ENCODE results near the gene SEH1L.
A peak's percentile ranks its signal among the peaks of the same experiment; 100 is the strongest.
"Not testable (repeated sequence)": the region's sequence is repeated elsewhere in the genome, so short reads cannot be mapped to it uniquely, and the experiment has no call there.

The SEH1L gene, protein sequence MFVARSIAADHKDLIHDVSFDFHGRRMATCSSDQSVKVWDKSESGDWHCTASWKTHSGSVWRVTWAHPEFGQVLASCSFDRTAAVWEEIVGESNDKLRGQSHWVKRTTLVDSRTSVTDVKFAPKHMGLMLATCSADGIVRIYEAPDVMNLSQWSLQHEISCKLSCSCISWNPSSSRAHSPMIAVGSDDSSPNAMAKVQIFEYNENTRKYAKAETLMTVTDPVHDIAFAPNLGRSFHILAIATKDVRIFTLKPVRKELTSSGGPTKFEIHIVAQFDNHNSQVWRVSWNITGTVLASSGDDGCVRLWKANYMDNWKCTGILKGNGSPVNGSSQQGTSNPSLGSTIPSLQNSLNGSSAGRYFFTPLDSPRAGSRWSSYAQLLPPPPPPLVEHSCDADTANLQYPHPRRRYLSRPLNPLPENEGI
- total RNA-seq: 12.1 to 133 (median 37.3) reads per million in 9 experiments

- Mint-ChIP-seq H3K27me3 (no peaks in the 10 kb centered on the region), H3K36me3 (ENCODE audit: insufficient read depth) (peaks cover 26% of the 10 kb centered on the region), H3K4me1 (ENCODE audit: low read depth in 2 of 2) (peaks cover 17 to 18% of the 10 kb centered on the region in 2 donors), H3K4me3 (peak within 1 kb of the TSS; percentile 89), H3K27ac (peak within 1 kb of the TSS; percentile 91 to 96), H3K9me3 (no peaks in the 10 kb centered on the region)
- ATAC-seq (replicated peaks): peak; percentile 80
- DNase-seq: peak; percentile 96 to 98 (median 96)
Measured at GRCh38 chr18:12947285-12948049, at the start of gene SEH1L. TSS of gene SEH1L (plus strand) at chr18:12948011. CDS start at chr18:12948122, 111 bp downstream.

DNA sequence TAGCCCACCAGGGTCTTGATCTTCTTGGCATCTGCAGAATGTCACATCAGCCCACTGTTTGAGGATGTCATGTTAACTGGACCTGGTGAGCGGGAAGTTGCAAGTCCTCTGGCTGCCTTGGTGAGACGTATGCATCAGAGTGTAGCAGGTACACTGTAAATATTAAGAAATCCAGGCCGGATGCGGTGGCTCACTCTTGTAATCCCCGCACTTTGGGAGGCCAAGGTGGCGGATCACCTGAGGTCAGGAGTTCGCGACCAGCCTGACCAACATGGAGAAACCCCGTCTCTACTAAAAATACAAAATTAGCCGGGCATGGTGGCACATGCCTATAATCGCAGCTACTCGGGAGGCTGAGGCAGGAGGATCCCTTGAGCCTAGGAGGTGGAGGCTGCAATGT, 46.6 kb upstream of the SEH1L start:
- DNase-seq; H3K9me3 Mint-ChIP-seq; H3K36me3 Mint-ChIP-seq (ENCODE audit: insufficient read depth); H3K4me3 Mint-ChIP-seq; H3K27me3 Mint-ChIP-seq; ATAC-seq (replicated peaks): not testable (repeated sequence)
- H3K27ac Mint-ChIP-seq: peak overlapping the region in 1 of 2 donors; percentile 49
- peaks cover 7 to 12% of the 10 kb centered on the region in 2 donors for H3K4me1 Mint-ChIP-seq (ENCODE audit: low read depth in 2 of 2)

- peaks cover 2% of the 10 kb centered on the region for H3K36me3 Mint-ChIP-seq (ENCODE audit: insufficient read depth)
- H3K27me3 Mint-ChIP-seq: no peaks in the 10 kb centered on the region
- DNase-seq: peak in 2 of 3 experiments; percentile 20 to 29
- peak overlapping the region; percentile 68 to 74 for H3K4me3 Mint-ChIP-seq
- H3K9me3 Mint-ChIP-seq: no peaks in the 10 kb centered on the region
- peaks cover 7 to 10% of the 10 kb centered on the region in 2 donors for H3K4me1 Mint-ChIP-seq (ENCODE audit: low read depth in 2 of 2)
- peak overlapping the region; percentile 85 to 94 for H3K27ac Mint-ChIP-seq
- peak; percentile 90 for ATAC-seq (replicated peaks)
Measured at GRCh38 chr18:12904012-12904516, 43.7 kb upstream of the SEH1L start.

GRCh38 chr18:12906119-12906518, 41.7 kb upstream of the SEH1L start:
- H3K27me3 Mint-ChIP-seq: no peaks in the 10 kb centered on the region

DNA sequence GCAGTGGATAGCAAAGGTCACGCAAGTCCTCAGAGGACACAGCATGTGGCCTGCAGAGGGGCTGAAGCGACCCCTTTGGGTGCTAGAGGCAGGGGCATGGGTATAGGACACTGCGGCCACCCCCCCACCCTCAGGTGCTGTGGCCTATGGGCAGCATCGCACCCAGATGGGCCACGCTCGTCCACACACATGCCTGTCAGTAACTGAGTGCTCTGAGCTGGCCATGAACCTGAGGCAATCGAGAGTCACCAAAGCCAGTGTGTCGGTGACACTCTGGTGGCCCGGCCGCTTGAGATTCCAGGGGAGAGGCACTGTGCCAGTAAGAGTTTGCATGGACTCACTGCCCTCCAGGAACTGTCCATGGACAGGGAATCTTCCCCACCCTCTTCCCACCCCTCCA, 41.0 kb upstream of the SEH1L start:
- Mint-ChIP-seq H3K4me3 (no peak overlapping the region), H3K9me3 (no peaks in the 10 kb centered on the region), H3K36me3 (ENCODE audit: insufficient read depth) (no peaks in the 10 kb centered on the region), H3K4me1 (ENCODE audit: low read depth in 2 of 2) (peaks cover 11 to 16% of the 10 kb centered on the region in 2 donors), H3K27ac (no peak overlapping the region), H3K27me3 (no peaks in the 10 kb centered on the region)
- ATAC-seq (replicated peaks) (no peak), DNase-seq (no peak)

More at GRCh38 chr18:12906119-12906518, 41.7 kb upstream of the SEH1L start:
- H3K27ac Mint-ChIP-seq: no peak overlapping the region
- H3K36me3 Mint-ChIP-seq (ENCODE audit: insufficient read depth): peaks cover 2% of the 10 kb centered on the region
- H3K4me3 Mint-ChIP-seq: no peak overlapping the region
- no peaks in the 10 kb centered on the region for H3K9me3 Mint-ChIP-seq
- H3K4me1 Mint-ChIP-seq (ENCODE audit: low read depth in 2 of 2): peaks cover 11 to 14% of the 10 kb centered on the region in 2 donors
- ATAC-seq (replicated peaks) (no peak), DNase-seq (no peak)

- ATAC-seq (replicated peaks) (no peak), DNase-seq (no peak)
- H3K9me3 Mint-ChIP-seq: no peaks in the 10 kb centered on the region
- H3K27me3 Mint-ChIP-seq: no peaks in the 10 kb centered on the region
- peak overlapping the region in 1 of 2 donors; percentile 8 for H3K27ac Mint-ChIP-seq
- no peak overlapping the region for H3K4me3 Mint-ChIP-seq
- no peaks in the 10 kb centered on the region for H3K36me3 Mint-ChIP-seq (ENCODE audit: insufficient read depth)
- peaks cover 11 to 16% of the 10 kb centered on the region in 2 donors for H3K4me1 Mint-ChIP-seq (ENCODE audit: low read depth in 2 of 2)
Measured at GRCh38 chr18:12907258-12907925, 40.4 kb upstream of the SEH1L start.

DNA sequence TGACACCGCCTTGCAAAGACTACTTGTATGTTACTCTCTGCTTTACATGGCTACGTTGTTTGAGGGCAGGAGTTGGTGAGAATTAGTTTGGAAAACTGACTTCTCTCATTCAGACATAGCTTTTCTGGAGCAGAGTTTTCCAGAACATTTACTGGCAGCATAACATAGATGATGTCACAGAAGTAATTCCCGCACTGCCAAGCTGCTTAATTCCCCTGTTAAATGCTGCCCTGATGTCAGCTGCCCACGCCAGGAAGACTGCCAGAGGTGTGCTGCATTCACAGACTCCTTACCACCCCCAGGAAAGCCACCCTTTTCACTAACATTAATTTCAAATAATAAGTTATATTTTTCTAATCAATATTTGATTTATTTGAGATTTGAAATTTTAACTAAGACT, 39.1 kb upstream of the SEH1L start:
- ATAC-seq (replicated peaks): no peak
- Mint-ChIP-seq H3K4me3 (no peak overlapping the region), H3K4me1 (ENCODE audit: low read depth in 2 of 2) (peaks cover 10 to 13% of the 10 kb centered on the region in 2 donors), H3K9me3 (peaks cover 0 to 1% of the 10 kb centered on the region in 2 donors), H3K27ac (no peak overlapping the region), H3K36me3 (ENCODE audit: insufficient read depth) (no peaks in the 10 kb centered on the region), H3K27me3 (no peaks in the 10 kb centered on the region)
- no peak for DNase-seq

DNA sequence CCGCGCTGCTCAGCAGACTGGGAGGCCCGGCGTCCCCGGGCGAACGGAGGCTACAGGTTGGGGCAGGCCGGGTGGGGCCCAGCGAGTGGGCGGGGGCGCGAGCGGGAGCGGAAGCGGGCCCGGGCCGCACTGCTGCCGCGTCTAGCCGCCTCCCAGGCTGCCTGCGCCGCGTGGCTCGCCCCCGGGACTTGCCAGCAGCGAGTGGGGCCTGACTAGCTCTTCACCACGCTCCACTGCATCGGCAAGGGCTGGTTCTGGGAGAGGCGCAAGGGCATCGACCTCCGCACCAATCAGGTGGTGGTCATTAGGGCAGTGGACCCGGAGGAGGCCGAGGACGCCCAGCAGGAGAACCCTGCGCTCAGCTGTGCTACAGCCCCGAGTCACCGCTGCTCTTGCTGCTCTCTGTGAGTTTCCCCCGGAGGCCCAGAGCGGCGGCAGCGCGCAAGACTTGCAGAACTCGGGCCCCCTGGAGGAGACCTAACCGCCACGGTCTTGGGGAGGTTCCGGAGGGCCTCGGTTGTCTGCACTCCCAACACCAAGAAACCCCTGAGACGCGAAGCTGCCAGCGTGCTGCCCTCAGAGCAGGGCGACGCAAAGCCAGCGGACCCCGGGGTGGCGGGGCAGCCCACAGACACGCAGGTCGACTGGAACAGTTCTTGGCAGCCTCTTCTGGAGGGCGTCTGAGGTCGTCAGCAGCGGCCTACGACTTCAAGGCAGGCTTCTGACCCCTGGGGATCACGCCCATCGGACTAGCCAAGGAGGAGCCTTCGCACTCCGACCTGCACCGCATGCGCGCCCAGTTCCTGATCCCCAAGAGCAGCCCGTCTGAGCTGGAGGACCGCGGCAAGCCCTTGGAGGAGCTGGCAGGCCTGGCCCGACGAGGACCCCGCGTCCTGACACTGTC, 36.5 kb upstream of the SEH1L start:
- Mint-ChIP-seq H3K9me3 (peaks cover 0 to 1% of the 10 kb centered on the region in 2 donors), H3K27ac (peak overlapping the region in 1 of 2 donors; percentile 68), H3K4me1 (ENCODE audit: low read depth in 2 of 2) (peaks cover 4 to 7% of the 10 kb centered on the region in 2 donors), H3K27me3 (no peaks in the 10 kb centered on the region), H3K4me3 (peak overlapping the region; percentile 58 to 68), H3K36me3 (ENCODE audit: insufficient read depth) (no peaks in the 10 kb centered on the region)
- DNase-seq (peak; percentile 47 to 62 (median 53)), ATAC-seq (replicated peaks) (peak; percentile 99)

DNA sequence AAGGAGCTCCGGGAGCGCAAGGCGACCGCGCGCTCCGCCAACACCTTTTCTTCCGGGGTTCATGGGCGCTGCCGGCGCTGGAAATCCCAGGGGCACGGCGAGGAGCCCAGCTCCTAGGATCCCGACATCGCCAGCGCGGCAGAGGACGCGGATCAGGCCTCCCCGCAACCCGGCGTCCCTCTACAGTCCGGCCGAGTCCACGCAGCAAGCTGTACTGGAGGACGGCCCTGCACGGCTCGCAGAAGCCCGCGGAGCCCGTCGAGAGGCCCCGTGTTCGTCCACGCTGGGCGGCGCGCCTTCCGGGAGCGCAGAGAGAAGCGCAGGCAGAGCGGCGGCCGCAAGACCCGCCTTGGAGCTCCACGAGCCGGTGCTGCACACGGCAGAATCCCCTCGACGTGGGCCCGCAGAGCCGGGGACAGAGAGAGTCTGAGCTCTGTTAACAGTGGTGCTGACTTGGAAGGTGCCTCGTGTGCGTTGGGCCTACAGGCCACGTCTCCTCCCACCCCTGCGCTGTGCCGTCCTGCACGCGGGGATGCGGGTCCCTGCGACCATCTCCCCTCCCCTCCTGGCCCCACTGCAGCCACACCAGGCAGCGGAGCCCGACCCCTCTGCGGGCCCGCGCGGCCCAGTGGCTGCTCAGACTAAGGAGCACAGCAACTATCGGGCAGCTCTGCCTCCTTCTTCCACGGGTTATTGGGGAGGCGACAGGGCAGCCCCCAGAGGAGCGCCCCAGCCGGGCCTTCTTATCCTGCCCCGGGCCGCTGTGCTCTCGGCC, 35.7 kb upstream of the SEH1L start:
- peaks cover 4 to 7% of the 10 kb centered on the region in 2 donors for H3K4me1 Mint-ChIP-seq (ENCODE audit: low read depth in 2 of 2)
- peaks cover 0 to 1% of the 10 kb centered on the region in 2 donors for H3K9me3 Mint-ChIP-seq
- H3K4me3 Mint-ChIP-seq: peak overlapping the region in 1 of 2 donors; percentile 7
- no peaks in the 10 kb centered on the region for H3K27me3 Mint-ChIP-seq
- H3K27ac Mint-ChIP-seq: no peak overlapping the region
- ATAC-seq (replicated peaks): no peak
- DNase-seq: no peak
- no peaks in the 10 kb centered on the region for H3K36me3 Mint-ChIP-seq (ENCODE audit: insufficient read depth)

DNA sequence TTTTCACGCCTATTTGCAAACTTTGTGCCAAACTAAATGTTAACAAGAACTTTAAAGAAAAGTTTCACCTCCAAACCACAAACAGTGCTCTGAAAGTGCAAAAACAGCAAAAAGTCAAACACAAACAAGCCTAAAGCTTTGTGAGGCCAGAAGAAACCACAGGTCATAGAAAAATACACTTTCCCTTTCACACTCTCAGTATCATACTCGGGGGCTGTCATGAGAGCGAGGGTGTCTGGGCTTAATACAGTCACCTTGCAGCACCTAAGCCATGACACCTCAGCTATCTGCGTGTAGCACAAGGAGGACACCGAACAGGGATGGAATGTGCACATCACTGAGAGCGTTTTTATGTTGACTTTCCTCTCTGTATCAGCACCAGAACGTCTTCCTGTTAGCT, 26.6 kb upstream of the SEH1L start:
- Mint-ChIP-seq H3K9me3 (no peaks in the 10 kb centered on the region), H3K36me3 (ENCODE audit: insufficient read depth) (no peaks in the 10 kb centered on the region), H3K27ac (peak overlapping the region; percentile 38 to 74), H3K4me1 (ENCODE audit: low read depth in 2 of 2) (peaks cover 14 to 32% of the 10 kb centered on the region in 2 donors), H3K27me3 (no peaks in the 10 kb centered on the region), H3K4me3 (peak overlapping the region; percentile 44 to 58)
- peak; percentile 52 to 63 (median 53) for DNase-seq
- peak; percentile 93 for ATAC-seq (replicated peaks)

DNA sequence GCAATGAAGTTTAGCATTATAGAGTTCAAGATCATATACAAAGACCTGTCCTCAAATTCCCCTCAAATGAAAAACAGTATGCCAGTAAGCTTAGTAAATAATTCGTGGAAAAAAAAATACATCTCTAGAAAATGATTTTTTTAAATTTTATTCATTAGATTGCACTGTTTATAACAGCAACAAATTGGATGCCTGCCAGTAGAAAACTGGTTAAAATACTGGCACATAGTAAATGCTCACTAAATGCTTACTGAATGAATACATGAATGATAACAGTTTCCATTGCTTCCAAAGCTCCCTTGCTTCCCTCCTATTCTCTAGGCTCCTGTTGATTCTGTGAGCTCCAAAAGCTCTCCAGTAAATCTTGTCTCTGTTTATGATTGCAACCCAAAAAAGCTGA, 25.5 kb upstream of the SEH1L start:
- H3K4me3 Mint-ChIP-seq: peak overlapping the region in 1 of 2 donors; percentile 25
- DNase-seq (no peak), ATAC-seq (replicated peaks) (no peak)
- peaks cover 14 to 32% of the 10 kb centered on the region in 2 donors for H3K4me1 Mint-ChIP-seq (ENCODE audit: low read depth in 2 of 2)
- H3K9me3 Mint-ChIP-seq: no peaks in the 10 kb centered on the region
- no peaks in the 10 kb centered on the region for H3K27me3 Mint-ChIP-seq
- H3K27ac Mint-ChIP-seq: no peak overlapping the region
- no peaks in the 10 kb centered on the region for H3K36me3 Mint-ChIP-seq (ENCODE audit: insufficient read depth)

DNA sequence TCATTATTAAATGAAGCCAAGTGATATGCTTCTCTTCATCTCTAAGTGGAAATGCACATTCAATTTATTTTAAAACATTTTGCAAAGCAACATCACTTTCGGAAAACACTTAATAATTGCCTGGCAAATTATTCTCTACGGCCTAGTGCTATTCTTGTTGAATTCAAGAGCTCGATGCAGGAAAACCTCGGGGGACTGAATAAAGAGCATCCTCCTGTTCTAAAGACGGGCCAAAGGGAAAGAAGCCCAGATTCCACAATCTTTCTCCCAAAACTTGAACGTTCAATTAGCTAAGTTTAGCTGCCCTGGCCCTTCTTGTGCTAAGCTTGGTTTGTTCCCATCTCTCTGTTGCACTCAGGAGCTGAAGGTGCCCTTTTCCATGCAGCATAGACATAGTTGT, 23.2 kb upstream of the SEH1L start:
- no peak for ATAC-seq (replicated peaks)
- H3K36me3 Mint-ChIP-seq (ENCODE audit: insufficient read depth): no peaks in the 10 kb centered on the region
- DNase-seq: no peak
- H3K9me3 Mint-ChIP-seq: no peaks in the 10 kb centered on the region
- H3K27me3 Mint-ChIP-seq: no peaks in the 10 kb centered on the region
- H3K4me1 Mint-ChIP-seq (ENCODE audit: low read depth in 2 of 2): peaks cover 16 to 32% of the 10 kb centered on the region in 2 donors
- H3K27ac Mint-ChIP-seq: no peak overlapping the region
- no peak overlapping the region for H3K4me3 Mint-ChIP-seq
